ENCODE results near the gene CPN1.

Gene CPN1

GRCh38 chr10:100027416-100027815 lies 54.3 kb downstream of the CPN1 start:
- H2BK5ac ChIP-seq (ENCODE audit: low read depth, low read length, poor library complexity, severe bottlenecking), result no peak overlapping the region
- H3K4ac ChIP-seq (ENCODE audit: low read depth in 1 of 2, low read length in 2 of 2), result no peak overlapping the region
- H3K9ac ChIP-seq (ENCODE audit: low read length), result no peak overlapping the region
- no peak for DNase-seq
- peaks cover 4% of the 10 kb centered on the region for H3K4me1 ChIP-seq (ENCODE audit: control insufficient read depth, insufficient read depth, low read depth, low read length)
- no peak overlapping the region for H3K4me3 ChIP-seq (ENCODE audit: insufficient read depth in 1 of 2, low read depth in 1 of 2, low read length in 2 of 2)
- H3K14ac ChIP-seq (ENCODE audit: low read length in 2 of 2), result no peak overlapping the region
- WGBS, result no CpG with 5 or more reads among the region's 1 CpG
- no peak overlapping the region for H2BK12ac ChIP-seq (ENCODE audit: low read length in 2 of 2)
- no peak overlapping the region for H2BK15ac ChIP-seq (ENCODE audit: low read depth, poor library complexity, severe bottlenecking)
- H3K27ac ChIP-seq (ENCODE audit: low read length, poor library complexity, severe bottlenecking), result no peak overlapping the region
- H3K4me2 ChIP-seq (ENCODE audit: low read length, poor library complexity, severe bottlenecking), result no peak overlapping the region
- no peak overlapping the region for H2BK120ac ChIP-seq (ENCODE audit: low read depth, low read length)
- no peak overlapping the region for H4K8ac ChIP-seq (ENCODE audit: low read length)
- H3K23ac ChIP-seq (ENCODE audit: low read length in 2 of 2), result no peak overlapping the region
- H3K18ac ChIP-seq (ENCODE audit: low read depth in 1 of 2, low read length in 2 of 2), result no peak overlapping the region
- H3K79me1 ChIP-seq (replicated peaks; ENCODE audit: low read length, poor library complexity, severe bottlenecking), result no peaks in the 10 kb centered on the region
- H3K9me3 ChIP-seq (ENCODE audit: control insufficient read depth, low read length), result peaks cover 11% of the 10 kb centered on the region
- no peak overlapping the region for H2AFZ ChIP-seq (ENCODE audit: low read depth, low read length)
- H2AK5ac ChIP-seq (ENCODE audit: low read length, severe bottlenecking), result no peak overlapping the region
- H3K27me3 ChIP-seq (ENCODE audit: control insufficient read depth in 1 of 2, insufficient read depth in 1 of 2, low read length in 2 of 2), result no peaks in the 10 kb centered on the region
- no peak overlapping the region for H4K91ac ChIP-seq (ENCODE audit: low read length)
- no peaks in the 10 kb centered on the region for H3K36me3 ChIP-seq (ENCODE audit: control insufficient read depth in 1 of 2, insufficient read depth in 2 of 2, low read depth in 1 of 2, low read length in 2 of 2)

DNA sequence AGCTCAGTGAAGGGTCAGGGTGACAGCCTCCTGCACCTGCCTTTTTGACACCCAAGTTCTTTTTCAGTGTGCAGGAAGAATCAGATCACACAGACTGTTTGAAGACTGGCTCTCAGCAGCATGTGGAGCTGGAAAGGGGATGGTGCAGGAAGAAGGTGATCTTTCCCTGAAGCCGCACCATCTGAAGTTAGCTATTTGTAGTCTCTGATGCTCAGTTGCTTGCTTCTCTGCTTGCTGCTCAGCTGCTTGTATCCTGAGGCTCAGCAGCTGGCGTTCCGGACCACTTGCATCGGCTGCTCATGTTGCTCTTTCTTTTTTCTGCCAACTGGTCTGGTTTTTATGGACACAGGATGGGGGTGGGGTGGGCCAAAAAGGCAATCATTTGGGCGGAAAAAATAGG lies 56.1 kb downstream of the CPN1 start:
- no peak for DNase-seq
- no peak overlapping the region for H3K4me2 ChIP-seq (ENCODE audit: low read length, poor library complexity, severe bottlenecking)

GRCh38 chr10:100024748-100025147 lies 56.9 kb downstream of the CPN1 start:
- DNase-seq, result no peak
- H2BK15ac ChIP-seq (ENCODE audit: low read depth, poor library complexity, severe bottlenecking), result no peak overlapping the region
- H3K27ac ChIP-seq (ENCODE audit: low read length, poor library complexity, severe bottlenecking), result no peak overlapping the region
- H3K27me3 ChIP-seq (ENCODE audit: control insufficient read depth in 1 of 2, insufficient read depth in 1 of 2, low read length in 2 of 2), result no peaks in the 10 kb centered on the region
- no peak overlapping the region for H3K9ac ChIP-seq (ENCODE audit: low read length)
- no peak overlapping the region for H2BK120ac ChIP-seq (ENCODE audit: low read depth, low read length)
- H2BK5ac ChIP-seq (ENCODE audit: low read depth, low read length, poor library complexity, severe bottlenecking), result no peak overlapping the region
- 94% methylated on average over 9 of the region's 11 CpGs for WGBS
- peaks cover 11% of the 10 kb centered on the region for H3K9me3 ChIP-seq (ENCODE audit: control insufficient read depth, low read length)
- no peak overlapping the region for H3K18ac ChIP-seq (ENCODE audit: low read depth in 1 of 2, low read length in 2 of 2)
- H3K4me2 ChIP-seq (ENCODE audit: low read length, poor library complexity, severe bottlenecking), result no peak overlapping the region
- H2BK12ac ChIP-seq (ENCODE audit: low read length in 2 of 2), result no peak overlapping the region
- H3K4me3 ChIP-seq (ENCODE audit: insufficient read depth in 1 of 2, low read depth in 1 of 2, low read length in 2 of 2), result no peak overlapping the region
- H3K14ac ChIP-seq (ENCODE audit: low read length in 2 of 2), result no peak overlapping the region
- no peaks in the 10 kb centered on the region for H3K36me3 ChIP-seq (ENCODE audit: control insufficient read depth in 1 of 2, insufficient read depth in 2 of 2, low read depth in 1 of 2, low read length in 2 of 2)
- H4K8ac ChIP-seq (ENCODE audit: low read length), result no peak overlapping the region
- H3K79me1 ChIP-seq (replicated peaks; ENCODE audit: low read length, poor library complexity, severe bottlenecking), result no peaks in the 10 kb centered on the region
- no peak overlapping the region for H3K23ac ChIP-seq (ENCODE audit: low read length in 2 of 2)
- no peak overlapping the region for H4K91ac ChIP-seq (ENCODE audit: low read length)
- peaks cover 12% of the 10 kb centered on the region for H3K4me1 ChIP-seq (ENCODE audit: control insufficient read depth, insufficient read depth, low read depth, low read length)
- no peak overlapping the region for H2AFZ ChIP-seq (ENCODE audit: low read depth, low read length)
- H3K4ac ChIP-seq (ENCODE audit: low read depth in 1 of 2, low read length in 2 of 2), result no peak overlapping the region
- no peak overlapping the region for H2AK5ac ChIP-seq (ENCODE audit: low read length, severe bottlenecking)

More for the DNA sequence above, 56.1 kb downstream of the CPN1 start:
- Histone ChIP-seq H3K14ac (ENCODE audit: low read length in 2 of 2) (no peak overlapping the region), H4K91ac (ENCODE audit: low read length) (no peak overlapping the region), H3K27ac (ENCODE audit: low read length, poor library complexity, severe bottlenecking) (peak overlapping the region; percentile 40), H3K9me3 (ENCODE audit: control insufficient read depth, low read length) (peaks cover 11% of the 10 kb centered on the region), H2BK5ac (ENCODE audit: low read depth, low read length, poor library complexity, severe bottlenecking) (no peak overlapping the region), H3K9ac (ENCODE audit: low read length) (no peak overlapping the region), H3K36me3 (ENCODE audit: control insufficient read depth in 1 of 2, insufficient read depth in 2 of 2, low read depth in 1 of 2, low read length in 2 of 2) (no peaks in the 10 kb centered on the region), H3K4me3 (ENCODE audit: insufficient read depth in 1 of 2, low read depth in 1 of 2, low read length in 2 of 2) (no peak overlapping the region), H3K79me1 (replicated peaks; ENCODE audit: low read length, poor library complexity, severe bottlenecking) (no peaks in the 10 kb centered on the region), H3K4me1 (ENCODE audit: control insufficient read depth, insufficient read depth, low read depth, low read length) (peaks cover 8% of the 10 kb centered on the region), H2BK120ac (ENCODE audit: low read depth, low read length) (no peak overlapping the region), H3K4ac (ENCODE audit: low read depth in 1 of 2, low read length in 2 of 2) (no peak overlapping the region), H2BK12ac (ENCODE audit: low read length in 2 of 2) (no peak overlapping the region), H2AFZ (ENCODE audit: low read depth, low read length) (no peak overlapping the region), H2AK5ac (ENCODE audit: low read length, severe bottlenecking) (no peak overlapping the region), H3K18ac (ENCODE audit: low read depth in 1 of 2, low read length in 2 of 2) (no peak overlapping the region), H3K23ac (ENCODE audit: low read length in 2 of 2) (no peak overlapping the region), H2BK15ac (ENCODE audit: low read depth, poor library complexity, severe bottlenecking) (no peak overlapping the region), H3K27me3 (ENCODE audit: control insufficient read depth in 1 of 2, insufficient read depth in 1 of 2, low read length in 2 of 2) (no peaks in the 10 kb centered on the region), H4K8ac (ENCODE audit: low read length) (no peak overlapping the region)
- 92% methylated on average over 5 of the region's 5 CpGs for WGBS

- Histone ChIP-seq H3K79me1 (replicated peaks; ENCODE audit: low read length, poor library complexity, severe bottlenecking) (no peaks in the 10 kb centered on the region), H4K8ac (ENCODE audit: low read length) (no peak overlapping the region), H3K4me1 (ENCODE audit: control insufficient read depth, insufficient read depth, low read depth, low read length) (peaks cover 13% of the 10 kb centered on the region), H3K9me3 (ENCODE audit: control insufficient read depth, low read length) (no peaks in the 10 kb centered on the region), H2BK5ac (ENCODE audit: low read depth, low read length, poor library complexity, severe bottlenecking) (no peak overlapping the region), H3K4me2 (ENCODE audit: low read length, poor library complexity, severe bottlenecking) (no peak overlapping the region), H2BK120ac (ENCODE audit: low read depth, low read length) (no peak overlapping the region), H2AK5ac (ENCODE audit: low read length, severe bottlenecking) (no peak overlapping the region), H2BK12ac (ENCODE audit: low read length in 2 of 2) (no peak overlapping the region), H3K9ac (ENCODE audit: low read length) (no peak overlapping the region), H3K4ac (ENCODE audit: low read depth in 1 of 2, low read length in 2 of 2) (no peak overlapping the region), H3K14ac (ENCODE audit: low read length in 2 of 2) (no peak overlapping the region), H4K91ac (ENCODE audit: low read length) (no peak overlapping the region), H3K23ac (ENCODE audit: low read length in 2 of 2) (no peak overlapping the region), H3K4me3 (ENCODE audit: insufficient read depth in 1 of 2, low read depth in 1 of 2, low read length in 2 of 2) (no peak overlapping the region), H2BK15ac (ENCODE audit: low read depth, poor library complexity, severe bottlenecking) (no peak overlapping the region), H2AFZ (ENCODE audit: low read depth, low read length) (no peak overlapping the region), H3K27ac (ENCODE audit: low read length, poor library complexity, severe bottlenecking) (no peak overlapping the region), H3K27me3 (ENCODE audit: control insufficient read depth in 1 of 2, insufficient read depth in 1 of 2, low read length in 2 of 2) (no peaks in the 10 kb centered on the region), H3K36me3 (ENCODE audit: control insufficient read depth in 1 of 2, insufficient read depth in 2 of 2, low read depth in 1 of 2, low read length in 2 of 2) (no peaks in the 10 kb centered on the region), H3K18ac (ENCODE audit: low read depth in 1 of 2, low read length in 2 of 2) (no peak overlapping the region)
- 86% methylated on average over 2 of the region's 2 CpGs for WGBS
- DNase-seq, result no peak
Observed at GRCh38 chr10:100022403-100022802, 59.3 kb downstream of the CPN1 start.
